C4-2B (cell line): ENCODE results near the gene EFEMP2.

ENCODE experiments used
- ZFX ChIP-seq: fragments of 450-650 bp; IDR thresholded peaks from 2 replicates; pipeline ENCODE4 v1.6.1; 2017
- TF ChIP-seq, protein P1 (sequence below): fragments of 450-650 bp; conservative IDR thresholded peaks from 2 replicates; pipeline ENCODE4 v1.5.1; 2017; ENCODE audit warnings: mild to moderate bottlenecking

DNA sequence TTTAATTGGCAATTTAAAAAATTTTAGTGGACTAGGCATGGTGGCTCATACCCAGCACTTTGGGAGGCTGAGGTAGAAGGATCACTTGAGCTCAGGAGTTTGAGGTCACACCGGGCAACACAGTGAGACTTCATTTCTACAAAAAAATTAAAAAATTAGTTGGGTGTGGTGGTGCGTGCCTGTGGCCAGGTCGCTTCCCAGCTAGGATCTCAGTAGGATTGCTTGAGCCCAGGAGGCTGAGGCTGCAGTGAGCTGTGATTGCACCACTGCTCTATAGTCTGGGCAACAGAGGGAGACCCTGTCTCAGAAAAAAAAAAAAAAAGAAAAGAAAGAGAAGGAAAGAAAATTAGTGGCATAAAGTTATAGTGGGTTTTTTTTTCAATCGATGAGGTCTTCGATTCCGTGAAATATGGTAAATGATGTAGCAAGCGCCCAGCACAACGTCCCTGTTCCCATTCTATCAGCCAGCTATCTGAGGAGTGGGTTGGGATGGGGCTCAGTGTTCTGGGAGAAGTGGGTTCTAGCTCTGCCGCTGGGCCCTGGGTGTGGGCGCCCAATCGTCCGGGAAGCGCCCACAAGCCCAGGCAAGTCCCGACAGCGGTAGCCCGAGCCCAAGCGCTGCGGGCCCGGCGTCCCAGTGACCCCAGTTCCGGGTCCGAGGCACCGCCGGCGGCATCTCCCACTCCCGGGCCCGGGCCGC, 26.2 kb upstream of the EFEMP2 start:
- TF ChIP-seq, protein P1, sequence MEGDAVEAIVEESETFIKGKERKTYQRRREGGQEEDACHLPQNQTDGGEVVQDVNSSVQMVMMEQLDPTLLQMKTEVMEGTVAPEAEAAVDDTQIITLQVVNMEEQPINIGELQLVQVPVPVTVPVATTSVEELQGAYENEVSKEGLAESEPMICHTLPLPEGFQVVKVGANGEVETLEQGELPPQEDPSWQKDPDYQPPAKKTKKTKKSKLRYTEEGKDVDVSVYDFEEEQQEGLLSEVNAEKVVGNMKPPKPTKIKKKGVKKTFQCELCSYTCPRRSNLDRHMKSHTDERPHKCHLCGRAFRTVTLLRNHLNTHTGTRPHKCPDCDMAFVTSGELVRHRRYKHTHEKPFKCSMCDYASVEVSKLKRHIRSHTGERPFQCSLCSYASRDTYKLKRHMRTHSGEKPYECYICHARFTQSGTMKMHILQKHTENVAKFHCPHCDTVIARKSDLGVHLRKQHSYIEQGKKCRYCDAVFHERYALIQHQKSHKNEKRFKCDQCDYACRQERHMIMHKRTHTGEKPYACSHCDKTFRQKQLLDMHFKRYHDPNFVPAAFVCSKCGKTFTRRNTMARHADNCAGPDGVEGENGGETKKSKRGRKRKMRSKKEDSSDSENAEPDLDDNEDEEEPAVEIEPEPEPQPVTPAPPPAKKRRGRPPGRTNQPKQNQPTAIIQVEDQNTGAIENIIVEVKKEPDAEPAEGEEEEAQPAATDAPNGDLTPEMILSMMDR = no peak
- no peak for TF ChIP-seq ZFX
